Measurements from ENCODE around the gene SEC16A.

DNA sequence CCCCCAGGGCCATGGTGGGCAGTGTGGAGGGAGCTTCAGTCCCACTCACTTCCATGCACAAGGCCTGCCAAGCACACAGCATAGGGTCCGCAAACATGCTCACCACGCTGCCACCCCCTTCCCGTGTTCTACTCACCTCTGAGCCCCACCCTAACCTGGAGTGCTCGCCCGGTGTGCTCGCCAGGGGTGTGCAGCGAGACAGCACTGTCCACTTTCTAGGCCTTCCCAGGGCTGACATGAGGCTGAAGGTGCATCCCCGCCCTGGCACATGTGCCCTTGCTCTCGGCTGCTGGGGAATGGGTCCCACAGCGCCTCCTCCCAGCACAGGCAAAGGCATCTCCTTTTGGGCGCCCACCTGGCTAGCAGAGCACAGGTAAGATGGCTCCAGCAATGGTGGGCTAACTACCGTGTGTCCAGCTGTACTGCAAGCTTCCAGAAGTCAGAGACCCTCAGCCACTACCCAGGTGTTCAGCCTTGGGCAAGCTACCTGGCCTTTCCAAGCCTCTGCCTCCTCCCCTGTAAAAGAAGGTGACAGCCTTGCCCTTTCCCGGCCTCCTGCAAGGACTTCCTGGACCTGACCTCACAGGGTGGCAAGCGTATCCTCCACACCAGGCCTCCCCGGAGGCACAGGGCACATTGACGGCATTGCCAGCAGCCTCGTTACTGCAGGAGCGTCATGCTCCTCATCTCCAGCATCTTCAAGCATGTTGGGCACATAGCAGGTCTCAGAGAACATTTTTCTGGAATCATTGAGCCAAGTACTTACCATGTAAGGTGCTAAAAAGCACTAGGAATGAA, 4.2 kb upstream of the SEC16A start:
- no peak for TF ChIP-seq TAF1 (IDR thresholded peaks at IDR 0.05; ENCODE audit: borderline replicate concordance, insufficient read depth, low read length)
- no peak for TF ChIP-seq SIN3A (IDR thresholded peaks at IDR 0.05; ENCODE audit: borderline replicate concordance, insufficient read depth, low read length)
- no peak for TF ChIP-seq POLR2AphosphoS5 (IDR thresholded peaks at IDR 0.05; ENCODE audit: low read depth, low read length)

Measured in PFSK-1 (cell line).